T-helper 1 cell (primary cell): Measurements from ENCODE around the gene METTL24.
A peak's percentile ranks its signal among the peaks of the same experiment; 100 is the strongest.
"Not testable (repeated sequence)": the region's sequence is repeated elsewhere in the genome, so short reads cannot be mapped to it uniquely, and the experiment has no call there.

Source experiments
- DNase-seq, 5 donors: peaks; one replicate each; pipeline ENCODE4 v3.0.0-alpha.2; 2012 to 2020

The METTL24 gene

DNA sequence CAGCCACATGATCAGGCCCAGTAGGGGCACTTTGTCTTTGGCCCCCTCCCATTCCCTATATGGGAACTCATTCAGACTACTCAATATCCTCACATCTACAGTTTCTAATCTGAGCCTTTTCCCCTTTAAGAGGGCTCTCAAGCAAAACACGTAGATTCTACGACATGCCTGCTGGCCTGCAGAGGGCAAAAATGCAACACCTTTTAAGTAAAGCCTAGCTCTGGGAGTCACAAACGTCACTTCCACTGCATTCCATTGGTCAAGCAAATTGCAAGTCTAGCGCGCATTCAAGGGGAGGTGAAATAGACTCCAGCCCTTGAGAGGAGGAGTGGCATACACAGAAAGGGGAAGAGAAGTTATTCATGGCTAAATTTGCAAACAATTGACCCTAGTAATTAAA is 107.3 kb downstream of the METTL24 start:
- DNase-seq: no peak

- DNase-seq: no peak
Measured at GRCh38 chr6:110250058-110250457, 108.1 kb downstream of the METTL24 start.

DNA sequence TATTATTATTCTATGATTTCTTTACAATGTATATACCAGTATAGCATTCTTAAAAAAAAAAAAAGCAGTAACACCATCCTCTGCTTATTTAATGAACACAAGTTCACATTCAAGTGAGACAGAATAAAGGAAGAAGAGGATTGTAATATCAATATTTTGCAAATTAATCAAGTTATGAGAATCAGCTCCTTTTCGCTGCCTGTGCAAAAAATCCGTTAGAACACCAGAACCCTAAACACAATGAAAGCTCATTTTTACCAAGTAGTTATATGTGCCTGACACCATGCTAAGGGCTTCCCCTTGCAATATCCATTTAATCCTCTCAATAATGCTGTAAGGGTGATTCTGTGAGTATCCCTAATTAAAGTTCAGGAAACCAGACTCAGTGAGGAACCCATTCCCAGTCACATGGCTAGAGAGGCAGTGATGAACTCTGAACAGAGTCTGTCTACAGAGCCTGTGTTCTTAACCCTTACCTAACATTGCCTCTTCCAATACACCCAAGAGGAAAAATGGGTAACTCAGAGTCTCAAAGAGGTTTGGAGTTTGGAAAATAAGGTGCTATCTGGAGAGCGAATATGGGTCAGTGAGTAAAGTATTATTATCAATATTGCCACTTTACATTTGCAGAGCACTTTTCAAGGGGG is 111.1 kb downstream of the METTL24 start:
- DNase-seq: no peak

- DNase-seq: no peak
Measured at GRCh38 chr6:110246378-110246777, 111.8 kb downstream of the METTL24 start.

- not testable (repeated sequence) for DNase-seq
Measured at GRCh38 chr6:110244621-110245020, 113.5 kb downstream of the METTL24 start.

- no peak for DNase-seq
Measured at GRCh38 chr6:110239526-110240274, 118.4 kb downstream of the METTL24 start.

GRCh38 chr6:110236007-110236406 is 122.1 kb downstream of the METTL24 start:
- DNase-seq: not testable (repeated sequence)

DNA sequence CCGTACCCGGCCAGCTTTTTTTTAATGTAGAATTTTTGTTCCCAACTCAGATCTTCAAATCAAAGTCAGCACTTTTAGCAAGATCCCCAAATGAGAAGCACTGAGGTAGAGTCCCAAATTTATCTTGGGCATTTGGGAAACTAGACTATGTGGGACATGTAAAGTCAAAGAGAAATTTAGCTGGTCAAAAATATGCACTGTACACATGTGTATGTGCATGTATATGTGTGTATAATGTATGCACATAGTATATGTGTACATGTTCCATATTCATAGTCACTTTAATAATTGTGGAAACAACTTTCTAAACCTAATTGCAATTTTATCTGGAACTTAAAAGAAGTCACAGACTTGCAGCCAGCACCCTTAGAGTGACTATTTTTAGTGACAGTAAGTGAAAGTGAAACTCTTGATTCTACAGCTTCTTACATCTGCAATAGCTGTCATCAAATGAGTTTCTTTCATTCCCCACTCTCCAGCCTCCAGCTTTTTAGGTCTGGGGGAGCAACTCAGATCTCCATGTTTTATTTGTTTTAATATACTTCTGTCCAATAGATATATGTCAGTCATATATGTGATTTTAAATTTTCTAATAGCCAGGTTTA is 124.3 kb downstream of the METTL24 start:
- peak in 1 of 5 donors; percentile 49 for DNase-seq

GRCh38 chr6:110232450-110232849 is 125.7 kb downstream of the METTL24 start:
- DNase-seq: no peak

DNA sequence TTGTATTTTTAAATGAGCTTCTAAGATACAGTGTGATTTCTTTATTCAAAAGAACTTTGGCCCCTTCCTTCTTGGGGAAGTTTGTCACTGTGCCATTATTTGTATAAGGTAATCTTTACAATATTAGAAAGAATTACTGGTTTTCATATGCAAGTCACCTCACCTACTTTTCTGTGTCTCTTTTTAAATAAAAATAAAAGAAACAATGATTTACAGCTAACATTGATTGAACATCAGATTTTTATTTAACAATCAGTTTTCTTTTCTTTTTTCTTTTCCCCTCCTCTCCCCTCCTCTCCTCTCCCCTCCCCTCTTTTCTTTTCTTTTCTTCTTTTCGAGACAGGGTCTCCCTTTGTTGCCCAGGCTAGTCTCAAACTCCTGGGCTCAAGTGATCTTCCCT is 131.9 kb downstream of the METTL24 start:
- DNase-seq: no peak

DNA sequence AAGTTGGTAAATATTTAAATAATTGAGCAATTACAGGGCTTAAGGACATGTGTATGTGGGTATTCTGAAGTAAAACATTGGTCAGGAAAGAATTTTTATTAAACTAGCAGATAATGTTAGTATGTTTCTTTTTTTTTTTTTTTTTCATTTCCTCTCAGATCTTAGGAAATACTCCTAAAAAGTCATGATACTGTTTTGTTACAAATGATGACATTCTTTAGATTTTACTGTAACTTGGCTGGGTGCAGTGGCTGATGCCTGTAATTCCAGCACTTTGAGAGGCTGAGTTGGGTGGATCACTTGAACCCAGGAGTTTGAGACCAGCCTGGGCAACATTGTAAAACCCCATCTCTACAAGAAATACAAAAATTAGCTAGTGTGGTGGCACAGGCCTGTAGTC is 136.4 kb downstream of the METTL24 start:
- no peak for DNase-seq

DNA sequence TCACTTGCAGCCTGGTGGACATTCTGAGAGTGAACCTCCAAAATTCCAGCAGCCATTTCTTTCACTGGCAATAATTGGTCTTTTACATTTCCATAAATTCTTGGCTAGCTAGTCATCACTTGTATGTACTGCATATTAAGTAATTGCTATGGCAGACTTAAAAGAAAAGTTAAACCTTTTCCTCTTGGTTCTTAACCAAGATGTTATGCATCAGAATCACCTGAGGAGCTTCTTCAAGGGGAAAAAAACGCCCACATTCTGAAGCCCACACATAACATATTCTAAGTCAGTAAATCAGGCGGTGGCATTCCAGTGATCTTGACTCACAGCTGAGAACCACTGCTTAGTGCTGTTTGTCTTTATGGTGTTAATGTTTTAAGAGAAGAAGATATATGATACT is 140.9 kb downstream of the METTL24 start:
- no peak for DNase-seq

GRCh38 chr6:110216140-110216539 is 142.0 kb downstream of the METTL24 start:
- DNase-seq: no peak

- DNase-seq: no peak
Measured at GRCh38 chr6:110214338-110214737, 143.8 kb downstream of the METTL24 start.

DNA sequence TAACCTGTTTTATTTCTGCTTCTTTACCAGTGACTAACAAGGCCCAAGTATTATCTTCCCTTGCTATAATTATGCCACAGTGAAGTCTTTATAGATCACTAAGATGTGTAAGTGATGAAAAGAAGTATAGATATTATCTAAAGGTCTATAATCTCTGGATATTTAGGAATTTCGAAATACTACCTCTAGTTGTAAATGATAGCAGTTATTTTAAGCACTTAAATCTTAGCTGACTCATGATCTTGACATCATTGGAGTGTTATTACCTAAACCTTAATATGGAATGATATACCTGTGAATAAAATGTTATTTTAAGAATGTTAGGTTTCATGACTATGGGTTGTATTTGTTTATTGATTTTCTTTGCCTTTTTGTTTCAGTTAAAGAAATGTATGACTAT is 146.4 kb downstream of the METTL24 start:
- no peak for DNase-seq

DNA sequence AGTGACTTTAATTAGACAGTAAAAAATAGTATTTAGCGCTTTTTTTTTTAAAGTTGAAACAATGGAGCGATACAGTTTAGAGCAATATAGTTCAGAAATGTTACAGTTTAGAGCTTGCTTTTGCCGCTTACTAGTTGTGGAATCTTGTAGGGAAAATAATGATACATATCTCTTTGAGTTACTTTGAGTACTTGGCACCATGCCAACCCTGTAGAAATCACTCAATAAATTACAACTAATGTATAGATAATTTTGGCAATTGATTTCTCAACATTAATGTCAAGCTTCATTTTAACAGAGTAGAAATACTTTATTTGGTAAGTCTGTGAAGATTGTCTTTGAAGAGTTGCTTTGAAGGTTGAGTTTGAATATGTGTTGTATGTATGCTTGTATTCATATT is 150.5 kb downstream of the METTL24 start:
- no peak for DNase-seq

GRCh38 chr6:110201151-110201884 is 156.8 kb downstream of the METTL24 start:
- DNase-seq: no peak

- no peak for DNase-seq
Measured at GRCh38 chr6:110198561-110198960, 159.6 kb downstream of the METTL24 start.

- DNase-seq: no peak
Measured at GRCh38 chr6:110196874-110197273, 161.3 kb downstream of the METTL24 start.

DNA sequence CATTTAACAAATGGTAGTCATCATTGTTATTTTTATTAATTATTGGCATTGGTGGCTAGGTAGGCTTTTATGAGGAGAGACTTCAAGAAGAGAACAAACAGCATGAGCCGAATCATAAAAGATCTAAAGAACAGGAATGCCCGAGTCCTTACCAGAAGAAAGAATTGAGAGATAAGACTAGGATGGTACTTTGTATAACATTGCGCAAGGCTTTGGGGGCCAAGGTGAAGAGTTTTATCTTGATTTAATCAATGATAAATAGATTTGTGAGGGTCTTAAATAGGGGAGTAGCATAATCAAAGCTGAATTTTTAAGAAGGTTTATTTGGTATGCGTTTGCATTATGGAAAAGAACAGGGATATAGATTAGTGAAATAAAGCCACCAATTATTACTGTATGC is 162.5 kb downstream of the METTL24 start:
- DNase-seq: no peak
